PC-3 (cell line): ENCODE results near the gene PLEK2.

ENCODE experiments used
- EZH2 ChIP-seq: fragments of 300-600 bp; sonication (generic); IDR thresholded peaks from one replicate; pipeline ENCODE4 v1.6.1; 2017; ENCODE audit warnings: antibody characterized with exemption, mild to moderate bottlenecking, low read length; ENCODE audit not compliant: unreplicated experiment
- TF ChIP-seq, protein P1 (sequence below): fragments of 300-600 bp; sonication (generic); conservative IDR thresholded peaks from 2 replicates; pipeline ENCODE4 v1.5.1; 2017; ENCODE audit warnings: antibody characterized with exemption, low read depth, mild to moderate bottlenecking, low read length

DNA sequence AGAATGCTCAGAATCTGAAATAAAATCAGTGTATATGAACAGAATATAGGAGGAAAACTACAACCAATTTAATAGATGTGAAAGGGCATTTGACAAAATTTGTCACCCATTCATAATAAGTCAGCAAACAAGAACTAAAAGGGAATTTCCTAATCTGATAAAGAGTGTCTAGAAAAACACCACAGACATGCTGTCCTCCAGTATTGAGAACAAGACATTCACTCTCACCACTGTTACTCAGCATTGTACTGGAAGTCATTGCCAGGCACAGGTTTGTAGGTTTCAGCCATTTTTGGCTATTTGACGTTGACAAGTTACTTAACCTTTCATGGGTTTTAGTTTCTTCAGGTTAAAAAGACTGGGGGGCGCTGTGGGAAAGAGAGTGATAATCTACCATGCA lies 38.6 kb downstream of the PLEK2 start:
- TF ChIP-seq, protein P1, sequence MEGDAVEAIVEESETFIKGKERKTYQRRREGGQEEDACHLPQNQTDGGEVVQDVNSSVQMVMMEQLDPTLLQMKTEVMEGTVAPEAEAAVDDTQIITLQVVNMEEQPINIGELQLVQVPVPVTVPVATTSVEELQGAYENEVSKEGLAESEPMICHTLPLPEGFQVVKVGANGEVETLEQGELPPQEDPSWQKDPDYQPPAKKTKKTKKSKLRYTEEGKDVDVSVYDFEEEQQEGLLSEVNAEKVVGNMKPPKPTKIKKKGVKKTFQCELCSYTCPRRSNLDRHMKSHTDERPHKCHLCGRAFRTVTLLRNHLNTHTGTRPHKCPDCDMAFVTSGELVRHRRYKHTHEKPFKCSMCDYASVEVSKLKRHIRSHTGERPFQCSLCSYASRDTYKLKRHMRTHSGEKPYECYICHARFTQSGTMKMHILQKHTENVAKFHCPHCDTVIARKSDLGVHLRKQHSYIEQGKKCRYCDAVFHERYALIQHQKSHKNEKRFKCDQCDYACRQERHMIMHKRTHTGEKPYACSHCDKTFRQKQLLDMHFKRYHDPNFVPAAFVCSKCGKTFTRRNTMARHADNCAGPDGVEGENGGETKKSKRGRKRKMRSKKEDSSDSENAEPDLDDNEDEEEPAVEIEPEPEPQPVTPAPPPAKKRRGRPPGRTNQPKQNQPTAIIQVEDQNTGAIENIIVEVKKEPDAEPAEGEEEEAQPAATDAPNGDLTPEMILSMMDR, result 0 out of 2 replicates have a peak, but pooled peaks have one; percentile 19
- no peak for TF ChIP-seq EZH2
